RPMI7951 (cell line): ENCODE results near the gene ARID3A. TPM values are rescaled to one million over a fixed set of nuclear protein-coding genes. Genes with fewer than 3 reads are reported as not detected.
"Not testable (repeated sequence)": the region's sequence is repeated elsewhere in the genome, so short reads cannot be mapped to it uniquely, and the experiment has no call there.

ENCODE experiments used
- DNase-seq: peaks from one replicate; pipeline ENCODE4 v3.0.0-alpha.2; 2012; ENCODE audit warnings: low read depth
- total RNA-seq: library from RNA; depleted of rRNA; stranded (reverse); fragments of >200 nt; shearing (Covaris generic); gene quantifications from 2 replicates; pipeline ENCODE4 v1.2.3, GENCODE V29; 2014; rRNA removed

Gene ARID3A
- total RNA-seq, result 5.3 and 5.6 TPM in 2 replicates

- DNase-seq, result peak; percentile 81
These were observed at the start of gene ARID3A for GRCh38 chr19:925526-926322. ARID3A (plus strand) TSS chr19:926035; CDS start chr19:929529, 3,494 bp downstream.

GRCh38 chr19:876089-876488 lies 49.7 kb upstream of the ARID3A start:
- no peak for DNase-seq

GRCh38 chr19:876780-877314 lies 49.0 kb upstream of the ARID3A start:
- DNase-seq, result no peak

GRCh38 chr19:877992-878660 lies 47.7 kb upstream of the ARID3A start:
- DNase-seq, result not testable (repeated sequence)

- not testable (repeated sequence) for DNase-seq
These were observed 46.9 kb upstream of the ARID3A start for GRCh38 chr19:878751-879561.

- DNase-seq, result no peak
These were observed 46.0 kb upstream of the ARID3A start for GRCh38 chr19:879711-880438.

- DNase-seq, result no peak
These were observed 44.3 kb upstream of the ARID3A start for GRCh38 chr19:881385-882071.

GRCh38 chr19:882871-883497 lies 42.9 kb upstream of the ARID3A start:
- no peak for DNase-seq

- no peak for DNase-seq
These were observed 42.1 kb upstream of the ARID3A start for GRCh38 chr19:883661-884211.

- DNase-seq, result no peak
These were observed 41.2 kb upstream of the ARID3A start for GRCh38 chr19:884420-885211.

GRCh38 chr19:885536-886224 lies 40.2 kb upstream of the ARID3A start:
- no peak for DNase-seq

- DNase-seq, result peak; percentile 80
These were observed 38.8 kb upstream of the ARID3A start for GRCh38 chr19:887072-887471.

- no peak for DNase-seq
These were observed 38.2 kb upstream of the ARID3A start for GRCh38 chr19:887599-887998.

GRCh38 chr19:888581-889385 lies 37.1 kb upstream of the ARID3A start:
- DNase-seq, result no peak

GRCh38 chr19:889662-890295 lies 36.1 kb upstream of the ARID3A start:
- DNase-seq, result no peak

GRCh38 chr19:890831-891230 lies 35.0 kb upstream of the ARID3A start:
- no peak for DNase-seq
